ENCODE data around the gene LRRC51.

Gene LRRC51

GRCh38 chr11:72072348-72072747 lies 8.3 kb upstream of the LRRC51 start:
- DNase-seq, result no peak

DNA sequence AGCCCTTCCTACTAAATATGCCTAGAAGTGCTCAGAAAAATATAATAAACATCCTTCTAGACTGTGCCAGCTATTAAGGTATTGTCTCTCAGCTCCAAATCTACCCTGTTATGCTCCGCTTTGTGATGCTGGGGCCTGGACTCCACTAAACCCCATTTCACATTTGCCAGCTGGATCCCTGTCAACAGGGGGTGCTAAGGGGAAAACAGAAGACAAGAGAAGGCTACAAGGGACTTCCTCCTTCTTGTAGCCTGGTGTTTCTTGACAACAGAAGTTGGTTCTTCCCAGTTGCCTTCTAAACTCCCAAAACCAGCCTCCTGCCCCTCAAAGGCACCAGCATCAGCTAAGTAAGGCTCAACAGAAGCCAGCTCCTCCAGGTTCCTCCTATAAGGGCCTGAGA lies 5.5 kb upstream of the LRRC51 start:
- DNase-seq, result no peak

DNA sequence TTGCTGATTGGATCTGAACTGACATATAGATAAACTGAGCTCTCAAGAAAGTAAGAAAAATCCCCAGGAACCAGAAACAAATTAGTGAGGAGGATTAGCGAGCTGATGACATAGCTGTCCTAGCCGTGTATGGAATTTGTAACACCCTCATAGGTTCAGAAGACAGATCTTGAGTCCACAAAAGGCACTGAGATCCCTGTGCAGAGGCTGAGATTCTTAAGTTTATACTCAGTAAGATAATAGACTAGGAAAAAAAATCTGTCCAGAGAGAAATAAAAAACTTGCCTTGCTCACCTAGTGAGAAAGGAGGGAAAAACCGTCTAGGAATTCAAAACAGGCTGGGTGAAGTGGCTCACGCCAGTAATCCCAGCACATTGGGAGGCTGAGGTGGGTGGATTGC lies 4.9 kb upstream of the LRRC51 start:
- no peak for DNase-seq

- no peak for DNase-seq
Measured at GRCh38 chr11:72078477-72078876, 2.2 kb upstream of the LRRC51 start.

DNA sequence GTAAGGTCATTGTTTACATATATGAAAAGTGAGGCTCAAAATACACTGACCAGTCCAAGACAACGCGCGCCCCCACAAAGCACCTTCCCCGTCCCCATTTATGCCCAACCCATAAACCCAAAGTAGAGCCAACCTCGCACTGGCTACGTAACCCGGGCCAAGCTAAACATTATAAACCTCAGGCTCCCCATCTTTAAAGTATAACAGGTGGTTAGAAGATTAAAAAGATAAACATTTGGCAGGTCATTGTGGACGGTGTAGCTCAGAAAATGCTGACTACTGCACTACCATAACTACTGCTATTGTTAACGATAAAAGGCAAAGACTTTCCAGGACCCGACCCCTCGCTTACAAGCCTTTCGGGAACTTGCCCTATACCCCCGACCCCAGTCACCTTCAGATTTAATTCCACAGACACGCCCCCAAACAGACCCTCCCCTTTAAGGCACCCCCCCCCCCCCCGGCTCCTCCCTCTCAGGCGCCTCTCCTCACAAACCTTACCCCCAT lies 778 bp upstream of the LRRC51 start:
- DNase-seq, result no peak

GRCh38 chr11:72081184-72081644 lies 564 bp downstream of the LRRC51 start:
- no peak for DNase-seq

GRCh38 chr11:72081821-72082453 lies 1.3 kb downstream of the LRRC51 start:
- DNase-seq, result no peak

- no peak for DNase-seq
Measured at GRCh38 chr11:72083414-72083813, 2.8 kb downstream of the LRRC51 start.

DNA sequence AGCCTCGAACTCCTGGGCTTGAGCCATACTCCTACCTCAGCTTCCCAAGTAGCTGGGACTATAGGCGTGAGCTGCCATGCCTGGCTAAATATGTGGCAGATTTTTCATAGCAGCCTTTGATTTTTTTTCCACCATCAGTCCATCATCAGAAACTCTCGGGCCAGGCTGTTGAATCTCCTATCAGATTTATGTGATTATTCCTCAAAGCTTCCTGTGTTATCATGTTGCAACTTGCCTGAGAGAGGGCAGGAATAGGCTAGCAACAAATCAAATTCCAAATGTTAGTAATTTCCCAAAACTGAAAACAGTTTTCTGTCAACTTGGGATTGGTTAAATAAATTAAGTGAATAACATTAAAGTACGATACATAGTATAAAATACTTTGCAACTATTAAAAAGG lies 3.4 kb downstream of the LRRC51 start:
- DNase-seq, result no peak

GRCh38 chr11:72084965-72085364 lies 4.3 kb downstream of the LRRC51 start:
- no peak for DNase-seq

GRCh38 chr11:72085621-72086351 lies 5.1 kb downstream of the LRRC51 start:
- DNase-seq, result no peak

GRCh38 chr11:72088076-72088808 lies 7.6 kb downstream of the LRRC51 start:
- DNase-seq, result no peak

DNA sequence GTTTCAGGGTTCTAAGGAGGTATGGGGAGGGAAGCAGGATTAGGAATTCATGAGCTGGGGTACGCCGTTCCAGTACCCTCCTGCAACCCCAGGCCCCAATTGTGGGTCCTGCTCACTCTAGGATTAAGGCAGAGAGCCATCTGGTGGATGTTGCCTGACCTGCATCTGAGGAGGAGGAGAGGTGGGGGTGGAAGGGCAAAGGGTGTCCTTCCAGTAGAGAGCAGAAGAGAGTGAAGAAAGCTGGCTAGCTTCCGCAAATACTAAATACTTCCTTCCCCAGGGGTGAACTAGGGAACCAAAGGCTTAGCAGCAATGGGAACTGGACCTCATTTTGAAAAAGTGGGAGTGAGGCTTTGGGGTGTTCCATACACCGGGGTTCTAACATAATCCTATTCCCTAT lies 10.6 kb downstream of the LRRC51 start:
- DNase-seq, result peak; percentile 83

- DNase-seq, result no peak
Measured at GRCh38 chr11:72098741-72099140, 18.1 kb downstream of the LRRC51 start.

- no peak for DNase-seq
Measured at GRCh38 chr11:72100009-72100408, 19.4 kb downstream of the LRRC51 start.

- DNase-seq, result no peak
Measured at GRCh38 chr11:72100462-72100861, 19.8 kb downstream of the LRRC51 start.

DNA sequence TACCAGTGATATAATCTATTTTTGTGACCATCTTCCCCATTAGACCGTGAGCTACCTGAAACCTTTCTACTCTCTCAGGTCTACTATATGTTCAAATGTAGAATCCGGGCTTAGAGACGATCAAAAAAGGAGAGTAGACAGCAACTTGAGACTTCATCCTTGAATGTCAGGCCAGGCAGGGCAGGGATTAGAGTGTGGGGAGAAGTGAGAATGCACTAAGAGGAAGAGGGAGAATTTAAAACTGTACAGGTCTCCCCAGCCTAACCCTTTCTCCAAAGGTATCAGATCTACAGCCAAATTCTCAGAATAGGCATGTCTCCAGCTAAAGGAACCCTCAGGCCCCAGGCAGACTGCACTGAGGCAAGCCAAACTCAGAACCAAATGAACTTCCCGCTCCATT lies 21.5 kb downstream of the LRRC51 start:
- no peak for DNase-seq

DNA sequence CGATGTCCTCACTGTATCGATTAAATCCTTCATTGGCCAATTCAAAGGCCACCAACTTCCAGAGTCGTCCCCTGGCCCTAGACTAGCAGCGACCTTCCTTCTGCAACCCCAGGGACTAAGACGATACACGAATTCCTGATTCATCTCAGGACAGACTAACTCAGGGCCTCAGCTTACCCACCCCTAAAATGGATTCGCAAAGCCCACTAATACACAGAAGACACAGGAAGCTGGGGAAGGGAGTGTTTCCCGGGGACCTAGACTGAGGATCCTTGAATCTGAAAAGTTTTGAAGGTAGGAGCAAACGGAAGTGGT lies 21.9 kb downstream of the LRRC51 start:
- DNase-seq, result no peak

DNA sequence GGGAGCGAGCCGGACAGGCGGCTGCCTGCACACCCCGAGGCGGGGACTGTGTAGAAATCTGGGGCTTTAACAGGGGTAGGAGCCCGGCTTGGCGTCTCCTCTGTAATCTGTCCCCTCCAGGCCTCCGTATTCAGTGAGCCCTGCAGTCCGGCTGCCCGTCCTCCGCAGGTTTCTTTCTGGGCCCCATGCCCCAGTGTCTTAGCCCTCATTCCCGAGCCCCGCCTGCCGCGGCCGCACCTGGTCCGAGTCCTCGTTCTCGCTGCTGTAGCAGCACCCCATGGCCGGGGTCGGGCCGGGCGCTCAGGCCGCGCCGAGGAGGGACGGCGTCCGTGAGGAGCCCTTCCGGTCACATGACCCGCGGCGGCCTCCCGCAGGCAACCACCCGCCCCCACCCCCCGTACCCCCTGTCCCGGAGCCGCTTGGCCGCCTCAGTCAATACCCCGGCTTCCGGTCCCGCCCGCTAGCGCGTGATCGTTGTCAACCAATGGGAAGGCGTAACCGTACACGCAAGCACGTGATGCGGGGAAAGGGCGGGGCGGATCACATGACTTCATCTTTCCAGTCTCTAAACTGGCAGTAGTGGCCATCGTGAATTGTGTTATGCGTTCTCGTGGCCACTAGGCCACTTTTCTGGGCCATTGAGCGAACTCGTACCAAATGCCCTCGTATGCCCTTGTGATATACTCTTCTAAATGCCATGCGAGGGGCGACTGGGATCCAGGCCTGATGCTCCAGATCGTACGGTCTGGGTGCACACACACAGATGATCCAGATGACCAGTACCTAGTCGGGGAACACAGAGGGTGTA lies 22.5 kb downstream of the LRRC51 start, which contains the start of gene LAMTOR1:
Gene LAMTOR1 (minus strand): TSS at position 352 of the 808 bp plus-strand sequence. CDS start 73 bp downstream, at position 279.
- peak; percentile 99 for DNase-seq

DNA sequence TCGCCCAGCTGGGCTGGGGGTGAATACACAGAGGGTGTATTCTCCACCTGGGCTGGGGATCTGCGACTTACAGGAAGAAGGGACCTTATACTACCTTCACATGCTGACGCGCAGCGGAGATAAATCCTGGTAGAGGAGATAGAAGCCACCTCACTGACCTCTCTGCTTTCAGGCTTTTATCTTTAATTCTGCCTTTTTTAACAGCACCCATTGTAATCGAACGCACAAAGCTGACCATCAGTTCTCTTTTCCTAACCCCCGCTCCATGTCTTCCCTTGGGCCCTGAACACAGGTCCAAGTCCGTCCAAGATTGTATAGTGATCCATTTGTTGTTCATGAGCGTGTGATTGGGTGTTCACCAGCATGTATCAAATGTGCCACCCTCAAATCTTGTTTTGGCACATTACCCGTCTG lies 23.1 kb downstream of the LRRC51 start:
- DNase-seq, result no peak

- no peak for DNase-seq
Measured at GRCh38 chr11:72105888-72106287, 25.2 kb downstream of the LRRC51 start, which contains the start of gene TOMT. TSS of gene TOMT (plus strand) at chr11:72105924. CDS start at chr11:72105952, 28 bp downstream.

DNA sequence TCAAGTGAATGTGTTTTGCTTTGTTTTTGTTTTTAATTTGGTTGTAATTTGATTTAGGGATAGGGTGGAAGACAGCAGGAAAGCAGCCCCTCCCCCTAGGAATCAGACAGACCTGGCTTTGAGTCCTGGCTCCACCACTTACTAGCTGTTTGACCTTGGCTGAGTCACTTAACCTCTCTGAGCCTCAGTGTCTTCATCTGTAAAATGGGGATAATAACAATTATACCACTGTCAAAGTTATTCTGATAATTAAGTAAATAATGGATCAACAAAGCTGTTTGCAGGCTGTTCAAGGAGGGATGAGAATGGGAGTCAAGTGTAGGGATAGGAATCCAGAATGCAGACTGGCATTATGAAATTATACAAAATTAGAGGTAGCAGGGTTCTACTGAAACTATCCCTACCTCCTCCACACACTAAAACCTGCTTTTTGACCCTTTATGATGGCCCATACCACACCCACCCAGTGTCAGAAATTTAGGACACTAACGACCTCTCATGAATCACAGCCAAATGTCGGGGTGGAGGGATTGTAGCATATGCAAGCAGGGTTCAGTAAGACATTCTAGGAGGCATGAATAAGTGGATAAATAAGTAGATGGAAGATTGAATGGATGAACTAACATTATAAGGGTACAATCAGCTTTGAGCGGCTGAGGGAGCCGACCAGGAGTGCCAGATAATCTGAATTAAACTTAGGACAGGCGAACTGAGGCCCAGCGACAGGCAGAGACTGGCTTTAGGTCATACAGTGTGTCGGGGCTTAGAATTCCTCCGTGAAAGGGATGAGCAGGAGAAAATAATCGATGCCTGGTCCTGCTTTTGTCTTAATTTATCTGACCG lies 30.9 kb downstream of the LRRC51 start:
- DNase-seq, result no peak

All from activated effector memory CD4-positive, alpha-beta T cell treated with anti-CD3 and anti-CD28 coated beads, Interleukin-2, amount 50 U/mL, for 16 hours (primary cell).